ENCODE measurements around the gene MEIG1.
"Not testable (repeated sequence)": the region's sequence is repeated elsewhere in the genome, so short reads cannot be mapped to it uniquely, and the experiment has no call there.

MEIG1 gene

GRCh38 chr10:14954934-14955333 is 4.3 kb upstream of the MEIG1 start:
- no peak for TF ChIP-seq CTCF (IDR thresholded peaks at IDR 0.05; ENCODE audit: control extremely low read depth, extremely low read depth, low read depth, missing control alignments)
- CTCF ChIA-PET, result interaction anchor here (1.0 to 3.0 kb wide), 5 partner anchors 17 to 418 kb away, joined by 3 to 13 read pairs (median 5); no protein-coding TSS in a partner anchor
- POLR2A ChIA-PET, result no interaction called here
- DNase-seq (ENCODE audit: extremely low spot score), result no peak

GRCh38 chr10:14958872-14959220 is 342 bp upstream of the MEIG1 start:
- POLR2A ChIA-PET, result interaction anchor here (0.6 to 0.9 kb wide), 5 partner anchors 81 to 773 kb away, joined by 3 to 6 read pairs (median 4); partner anchors contain the start of genes HSPA14, MSANTD7 and SUV39H2
- no peak for TF ChIP-seq CTCF (IDR thresholded peaks at IDR 0.05; ENCODE audit: control extremely low read depth, extremely low read depth, low read depth, missing control alignments)

GRCh38 chr10:14967897-14968296 is 8.7 kb downstream of the MEIG1 start:
- CTCF ChIA-PET, result interaction anchor here (0.6 kb wide), 1 partner anchor 456 kb away, joined by 3 read pairs; no protein-coding TSS in a partner anchor
- POLR2A ChIA-PET, result no interaction called here
- TF ChIP-seq CTCF (IDR thresholded peaks at IDR 0.05; ENCODE audit: control extremely low read depth, extremely low read depth, low read depth, missing control alignments), result no peak
- no peak for DNase-seq (ENCODE audit: extremely low spot score)

More at GRCh38 chr10:14958872-14959220, 342 bp upstream of the MEIG1 start:
- DNase-seq (ENCODE audit: extremely low spot score), result no peak
- CTCF ChIA-PET, result interaction anchor here (0.9 to 2.2 kb wide), 5 partner anchors 10 to 422 kb away, joined by 3 to 6 read pairs (median 4); partner anchors contain the start of genes CDNF, HSPA14 and MSANTD7

- TF ChIP-seq CTCF (IDR thresholded peaks at IDR 0.05; ENCODE audit: control extremely low read depth, extremely low read depth, low read depth, missing control alignments), result peak; percentile 53
- ChIA-PET POLR2A (no interaction called here), CTCF (interaction anchor here (0.7 to 2.9 kb wide), 16 partner anchors 10 to 777 kb away, joined by 3 to 18 read pairs (median 4); partner anchors contain the start of genes CDNF, DCLRE1C, HSPA14 and MEIG1)
- DNase-seq (ENCODE audit: extremely low spot score), result no peak
These were observed 12.8 kb downstream of the MEIG1 start for GRCh38 chr10:14971867-14972448.

GRCh38 chr10:14974153-14974998 is 15.2 kb downstream of the MEIG1 start:
- DNase-seq (ENCODE audit: extremely low spot score); POLR2A ChIA-PET: not testable (repeated sequence)
- CTCF ChIA-PET, result interaction anchor here (0.9 kb wide), 1 partner anchor 284 kb away, joined by 3 read pairs; no protein-coding TSS in a partner anchor

- peak; percentile 19 for TF ChIP-seq CTCF (IDR thresholded peaks at IDR 0.05; ENCODE audit: control extremely low read depth, extremely low read depth, low read depth, missing control alignments)
- DNase-seq (ENCODE audit: extremely low spot score), result no peak
- CTCF ChIA-PET, result no interaction called here
- POLR2A ChIA-PET, result no interaction called here
These were observed 16.6 kb downstream of the MEIG1 start for GRCh38 chr10:14975672-14976273.
